ENCODE measurements around the gene SH3RF2.
"Not testable (repeated sequence)": the region's sequence is repeated elsewhere in the genome, so short reads cannot be mapped to it uniquely, and the experiment has no call there.

SH3RF2 gene

GRCh38 chr5:145936401-145937131 is at the start of gene SH3RF2:
SH3RF2 (plus strand) TSS chr5:145936578; CDS start chr5:145937929, 1,351 bp downstream.
- Mint-ChIP-seq H3K36me3 (no peaks in the 10 kb centered on the region), H3K9me3 (no peaks in the 10 kb centered on the region), H3K4me3 (peak within 1 kb of the TSS; percentile 47), H3K27ac (no peak within 1 kb of the TSS), H3K4me1 (peaks cover 24% of the 10 kb centered on the region)
- DNase-seq (ENCODE audit: low spot score in 2 of 2) (peak in 1 of 2 donors; percentile 58), ATAC-seq (peak; percentile 63)

- Mint-ChIP-seq H3K4me3 (no peak overlapping the region), H3K36me3 (no peaks in the 10 kb centered on the region), H3K4me1 (no peaks in the 10 kb centered on the region), H3K27ac (no peak overlapping the region), H3K9me3 (peaks cover 4% of the 10 kb centered on the region)
- ATAC-seq: no peak
- no peak for DNase-seq (ENCODE audit: low spot score in 2 of 2)
Observed at GRCh38 chr5:145887217-145887616, 49.2 kb upstream of the SH3RF2 start.

GRCh38 chr5:145887976-145888574 is 48.3 kb upstream of the SH3RF2 start:
- H3K4me3 Mint-ChIP-seq: no peak overlapping the region
- H3K27ac Mint-ChIP-seq: no peak overlapping the region
- DNase-seq (ENCODE audit: low spot score in 2 of 2) (no peak), ATAC-seq (no peak)
- H3K4me1 Mint-ChIP-seq: no peaks in the 10 kb centered on the region
- H3K9me3 Mint-ChIP-seq: peaks cover 4% of the 10 kb centered on the region
- no peaks in the 10 kb centered on the region for H3K36me3 Mint-ChIP-seq

- Mint-ChIP-seq H3K4me3 (no peak overlapping the region), H3K36me3 (no peaks in the 10 kb centered on the region), H3K27ac (no peak overlapping the region), H3K4me1 (no peaks in the 10 kb centered on the region), H3K9me3 (peaks cover 4% of the 10 kb centered on the region)
- DNase-seq (ENCODE audit: low spot score in 2 of 2) (no peak), ATAC-seq (no peak)
Observed at GRCh38 chr5:145889611-145890010, 46.8 kb upstream of the SH3RF2 start.

- DNase-seq (ENCODE audit: low spot score in 2 of 2); H3K4me3 Mint-ChIP-seq; H3K27ac Mint-ChIP-seq; ATAC-seq; H3K9me3 Mint-ChIP-seq; H3K36me3 Mint-ChIP-seq; H3K4me1 Mint-ChIP-seq: not testable (repeated sequence)
Observed at GRCh38 chr5:145891378-145891777, 45.0 kb upstream of the SH3RF2 start.

GRCh38 chr5:145898171-145898570 is 38.2 kb upstream of the SH3RF2 start:
- Mint-ChIP-seq H3K9me3 (peaks cover 3% of the 10 kb centered on the region), H3K36me3 (no peaks in the 10 kb centered on the region), H3K27ac (no peak overlapping the region), H3K4me3 (no peak overlapping the region), H3K4me1 (no peaks in the 10 kb centered on the region)
- DNase-seq (ENCODE audit: low spot score in 2 of 2) (no peak), ATAC-seq (no peak)

GRCh38 chr5:145902421-145902820 is 34.0 kb upstream of the SH3RF2 start:
- H3K27ac Mint-ChIP-seq: no peak overlapping the region
- H3K4me1 Mint-ChIP-seq: no peaks in the 10 kb centered on the region
- peaks cover 3% of the 10 kb centered on the region for H3K9me3 Mint-ChIP-seq
- no peak for ATAC-seq
- DNase-seq (ENCODE audit: low spot score in 2 of 2): no peak
- H3K36me3 Mint-ChIP-seq: no peaks in the 10 kb centered on the region
- no peak overlapping the region for H3K4me3 Mint-ChIP-seq

- no peak for DNase-seq (ENCODE audit: low spot score in 2 of 2)
- Mint-ChIP-seq H3K4me1 (no peaks in the 10 kb centered on the region), H3K4me3 (no peak overlapping the region), H3K27ac (no peak overlapping the region), H3K36me3 (no peaks in the 10 kb centered on the region), H3K9me3 (peaks cover 3% of the 10 kb centered on the region)
- ATAC-seq: no peak
Observed at GRCh38 chr5:145903113-145903512, 33.3 kb upstream of the SH3RF2 start.

- H3K9me3 Mint-ChIP-seq: peaks cover 3% of the 10 kb centered on the region
- ATAC-seq: no peak
- DNase-seq (ENCODE audit: low spot score in 2 of 2): no peak
- H3K27ac Mint-ChIP-seq: no peak overlapping the region
- H3K4me1 Mint-ChIP-seq: no peaks in the 10 kb centered on the region
- H3K36me3 Mint-ChIP-seq: no peaks in the 10 kb centered on the region
- no peak overlapping the region for H3K4me3 Mint-ChIP-seq
Observed at GRCh38 chr5:145903867-145904266, 32.5 kb upstream of the SH3RF2 start.

GRCh38 chr5:145904743-145905142 is 31.6 kb upstream of the SH3RF2 start:
- Mint-ChIP-seq H3K9me3 (no peaks in the 10 kb centered on the region), H3K4me1 (no peaks in the 10 kb centered on the region), H3K27ac (no peak overlapping the region), H3K36me3 (no peaks in the 10 kb centered on the region), H3K4me3 (no peak overlapping the region)
- no peak for DNase-seq (ENCODE audit: low spot score in 2 of 2)
- no peak for ATAC-seq

GRCh38 chr5:145906401-145906800 is 30.0 kb upstream of the SH3RF2 start:
- Mint-ChIP-seq H3K9me3 (no peaks in the 10 kb centered on the region), H3K4me3 (no peak overlapping the region), H3K36me3 (no peaks in the 10 kb centered on the region), H3K27ac (no peak overlapping the region), H3K4me1 (no peaks in the 10 kb centered on the region)
- ATAC-seq (no peak), DNase-seq (ENCODE audit: low spot score in 2 of 2) (no peak)

GRCh38 chr5:145908206-145908960 is 28.0 kb upstream of the SH3RF2 start:
- ATAC-seq: no peak
- H3K4me3 Mint-ChIP-seq: no peak overlapping the region
- DNase-seq (ENCODE audit: low spot score in 2 of 2): no peak
- no peaks in the 10 kb centered on the region for H3K9me3 Mint-ChIP-seq
- H3K27ac Mint-ChIP-seq: no peak overlapping the region
- no peaks in the 10 kb centered on the region for H3K36me3 Mint-ChIP-seq
- H3K4me1 Mint-ChIP-seq: no peaks in the 10 kb centered on the region

- H3K27ac Mint-ChIP-seq: no peak overlapping the region
- DNase-seq (ENCODE audit: low spot score in 2 of 2) (no peak), ATAC-seq (no peak)
- no peak overlapping the region for H3K4me3 Mint-ChIP-seq
- H3K4me1 Mint-ChIP-seq: no peaks in the 10 kb centered on the region
- H3K36me3 Mint-ChIP-seq: no peaks in the 10 kb centered on the region
- no peaks in the 10 kb centered on the region for H3K9me3 Mint-ChIP-seq
Observed at GRCh38 chr5:145911164-145911563, 25.2 kb upstream of the SH3RF2 start.

GRCh38 chr5:145912019-145912418 is 24.4 kb upstream of the SH3RF2 start:
- H3K27ac Mint-ChIP-seq: no peak overlapping the region
- H3K4me3 Mint-ChIP-seq: no peak overlapping the region
- ATAC-seq (peak; percentile 6), DNase-seq (ENCODE audit: low spot score in 2 of 2) (no peak)
- no peaks in the 10 kb centered on the region for H3K9me3 Mint-ChIP-seq
- H3K4me1 Mint-ChIP-seq: no peaks in the 10 kb centered on the region
- H3K36me3 Mint-ChIP-seq: no peaks in the 10 kb centered on the region

- DNase-seq (ENCODE audit: low spot score in 2 of 2): no peak
- Mint-ChIP-seq H3K4me1 (no peaks in the 10 kb centered on the region), H3K36me3 (no peaks in the 10 kb centered on the region), H3K9me3 (no peaks in the 10 kb centered on the region), H3K27ac (no peak overlapping the region), H3K4me3 (no peak overlapping the region)
- peak; percentile 9 for ATAC-seq
Observed at GRCh38 chr5:145912594-145912993, 23.8 kb upstream of the SH3RF2 start.

- no peaks in the 10 kb centered on the region for H3K9me3 Mint-ChIP-seq
- ATAC-seq: no peak
- no peak for DNase-seq (ENCODE audit: low spot score in 2 of 2)
- no peak overlapping the region for H3K4me3 Mint-ChIP-seq
- H3K27ac Mint-ChIP-seq: no peak overlapping the region
- no peaks in the 10 kb centered on the region for H3K4me1 Mint-ChIP-seq
- H3K36me3 Mint-ChIP-seq: no peaks in the 10 kb centered on the region
Observed at GRCh38 chr5:145913701-145914100, 22.7 kb upstream of the SH3RF2 start.

Data from stimulated activated effector memory CD8-positive, alpha-beta T cell treated with anti-CD3 and anti-CD28 coated beads, Interleukin-12 subunit alpha, Interleukin-12 subunit beta, amount 100 ng/mL, for 72 hours (primary cell).